Measurements from ENCODE around the gene MGAT4A.

DNA sequence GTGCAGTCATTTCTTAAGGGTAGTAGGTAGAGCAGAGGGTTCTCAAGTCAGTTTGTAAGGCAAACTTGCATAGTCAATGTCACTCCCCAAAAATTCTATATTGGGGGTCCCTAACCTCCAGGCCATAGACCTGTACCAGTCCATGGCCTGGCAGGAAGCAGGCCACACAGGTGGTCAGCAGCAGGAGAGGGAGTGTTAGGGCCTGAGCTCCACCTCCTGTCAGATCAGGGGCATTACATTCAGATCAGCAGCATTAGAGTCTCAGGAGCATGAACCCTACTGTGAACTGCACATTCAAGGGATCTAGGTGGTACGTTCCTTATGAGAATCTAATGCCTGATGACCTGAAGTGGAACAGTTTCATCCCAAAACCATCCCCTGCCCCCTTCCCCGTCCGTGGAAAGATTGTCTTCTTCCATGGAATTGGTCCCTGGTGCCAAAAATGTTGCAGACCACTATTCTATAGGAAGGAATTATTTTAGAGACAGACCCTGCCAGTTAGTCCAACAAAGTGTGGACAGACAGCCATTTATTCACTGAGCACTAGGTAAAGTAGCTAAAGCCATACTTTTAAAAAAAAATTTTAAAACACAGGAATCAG lies 129.3 kb downstream of the MGAT4A start:
- TF ChIP-seq, protein P1, sequence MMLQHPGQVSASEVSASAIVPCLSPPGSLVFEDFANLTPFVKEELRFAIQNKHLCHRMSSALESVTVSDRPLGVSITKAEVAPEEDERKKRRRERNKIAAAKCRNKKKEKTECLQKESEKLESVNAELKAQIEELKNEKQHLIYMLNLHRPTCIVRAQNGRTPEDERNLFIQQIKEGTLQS (IDR thresholded peaks at IDR 0.05; ENCODE audit: insufficient read depth, low read depth, low read length), result no peak
- TF ChIP-seq, protein P2, sequence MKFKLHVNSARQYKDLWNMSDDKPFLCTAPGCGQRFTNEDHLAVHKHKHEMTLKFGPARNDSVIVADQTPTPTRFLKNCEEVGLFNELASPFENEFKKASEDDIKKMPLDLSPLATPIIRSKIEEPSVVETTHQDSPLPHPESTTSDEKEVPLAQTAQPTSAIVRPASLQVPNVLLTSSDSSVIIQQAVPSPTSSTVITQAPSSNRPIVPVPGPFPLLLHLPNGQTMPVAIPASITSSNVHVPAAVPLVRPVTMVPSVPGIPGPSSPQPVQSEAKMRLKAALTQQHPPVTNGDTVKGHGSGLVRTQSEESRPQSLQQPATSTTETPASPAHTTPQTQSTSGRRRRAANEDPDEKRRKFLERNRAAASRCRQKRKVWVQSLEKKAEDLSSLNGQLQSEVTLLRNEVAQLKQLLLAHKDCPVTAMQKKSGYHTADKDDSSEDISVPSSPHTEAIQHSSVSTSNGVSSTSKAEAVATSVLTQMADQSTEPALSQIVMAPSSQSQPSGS (IDR thresholded peaks at IDR 0.05; ENCODE audit: low read length), result no peak

Data from H1 (cell line).